ENCODE results near the gene LIN28B.
"Not testable (repeated sequence)": the region's sequence is repeated elsewhere in the genome, so short reads cannot be mapped to it uniquely, and the experiment has no call there.

Gene LIN28B

GRCh38 chr6:105077596-105078385 lies 120.9 kb downstream of the LIN28B start:
- Mint-ChIP-seq H3K36me3 (no peaks in the 10 kb centered on the region), H3K27ac (no peak overlapping the region), H3K9me3 (no peaks in the 10 kb centered on the region), H3K4me1 (no peaks in the 10 kb centered on the region), H3K4me3 (no peak overlapping the region), H3K27me3 (no peaks in the 10 kb centered on the region)
- no peak for ATAC-seq (ENCODE audit: low read depth)
- no peak for DNase-seq (ENCODE audit: low spot score in 2 of 2)

- no peaks in the 10 kb centered on the region for H3K4me1 Mint-ChIP-seq
- no peaks in the 10 kb centered on the region for H3K36me3 Mint-ChIP-seq
- no peaks in the 10 kb centered on the region for H3K27me3 Mint-ChIP-seq
- no peak overlapping the region for H3K4me3 Mint-ChIP-seq
- no peaks in the 10 kb centered on the region for H3K9me3 Mint-ChIP-seq
- DNase-seq (ENCODE audit: low spot score in 2 of 2) (no peak), ATAC-seq (ENCODE audit: low read depth) (no peak)
- H3K27ac Mint-ChIP-seq: no peak overlapping the region
These were observed 121.4 kb downstream of the LIN28B start for GRCh38 chr6:105078386-105078708.

- no peak overlapping the region for H3K4me3 Mint-ChIP-seq
- ATAC-seq (ENCODE audit: low read depth) (no peak), DNase-seq (ENCODE audit: low spot score in 2 of 2) (no peak)
- H3K27ac Mint-ChIP-seq: no peak overlapping the region
- no peaks in the 10 kb centered on the region for H3K36me3 Mint-ChIP-seq
- no peaks in the 10 kb centered on the region for H3K27me3 Mint-ChIP-seq
- no peaks in the 10 kb centered on the region for H3K9me3 Mint-ChIP-seq
- no peaks in the 10 kb centered on the region for H3K4me1 Mint-ChIP-seq
These were observed 123.4 kb downstream of the LIN28B start for GRCh38 chr6:105080279-105080678.

GRCh38 chr6:105081662-105082061 lies 124.8 kb downstream of the LIN28B start:
- not testable (repeated sequence) for H3K4me3 Mint-ChIP-seq; H3K27me3 Mint-ChIP-seq; H3K36me3 Mint-ChIP-seq; H3K9me3 Mint-ChIP-seq; H3K4me1 Mint-ChIP-seq; DNase-seq (ENCODE audit: low spot score in 2 of 2); ATAC-seq (ENCODE audit: low read depth); H3K27ac Mint-ChIP-seq

- Mint-ChIP-seq H3K4me3 (no peak overlapping the region), H3K4me1 (no peaks in the 10 kb centered on the region), H3K27me3 (peaks cover 5% of the 10 kb centered on the region), H3K9me3 (no peaks in the 10 kb centered on the region), H3K36me3 (no peaks in the 10 kb centered on the region), H3K27ac (no peak overlapping the region)
- ATAC-seq (ENCODE audit: low read depth) (no peak), DNase-seq (ENCODE audit: low spot score in 2 of 2) (peak in 1 of 2 donors; percentile 4)
These were observed 130.8 kb downstream of the LIN28B start for GRCh38 chr6:105087571-105088211.

GRCh38 chr6:105091140-105091829 lies 134.4 kb downstream of the LIN28B start:
- no peaks in the 10 kb centered on the region for H3K4me1 Mint-ChIP-seq
- H3K27ac Mint-ChIP-seq: no peak overlapping the region
- peaks cover 6% of the 10 kb centered on the region for H3K27me3 Mint-ChIP-seq
- no peak for DNase-seq (ENCODE audit: low spot score in 2 of 2)
- H3K4me3 Mint-ChIP-seq: no peak overlapping the region
- ATAC-seq (ENCODE audit: low read depth): no peak
- H3K9me3 Mint-ChIP-seq: no peaks in the 10 kb centered on the region
- no peaks in the 10 kb centered on the region for H3K36me3 Mint-ChIP-seq

GRCh38 chr6:105094133-105094640 lies 137.3 kb downstream of the LIN28B start:
- H3K36me3 Mint-ChIP-seq: no peaks in the 10 kb centered on the region
- H3K27me3 Mint-ChIP-seq: peaks cover 1% of the 10 kb centered on the region
- H3K27ac Mint-ChIP-seq: no peak overlapping the region
- H3K9me3 Mint-ChIP-seq: no peaks in the 10 kb centered on the region
- no peaks in the 10 kb centered on the region for H3K4me1 Mint-ChIP-seq
- H3K4me3 Mint-ChIP-seq: no peak overlapping the region
- ATAC-seq (ENCODE audit: low read depth) (no peak), DNase-seq (ENCODE audit: low spot score in 2 of 2) (no peak)

- ATAC-seq (ENCODE audit: low read depth) (no peak), DNase-seq (ENCODE audit: low spot score in 2 of 2) (no peak)
- Mint-ChIP-seq H3K27me3 (peaks cover 1% of the 10 kb centered on the region), H3K36me3 (no peaks in the 10 kb centered on the region), H3K4me3 (no peak overlapping the region), H3K9me3 (no peaks in the 10 kb centered on the region), H3K4me1 (no peaks in the 10 kb centered on the region), H3K27ac (no peak overlapping the region)
These were observed 138.2 kb downstream of the LIN28B start for GRCh38 chr6:105095139-105095538.

GRCh38 chr6:105097288-105097687 lies 140.4 kb downstream of the LIN28B start:
- ATAC-seq (ENCODE audit: low read depth): no peak
- no peaks in the 10 kb centered on the region for H3K9me3 Mint-ChIP-seq
- no peak overlapping the region for H3K27ac Mint-ChIP-seq
- no peaks in the 10 kb centered on the region for H3K36me3 Mint-ChIP-seq
- no peak for DNase-seq (ENCODE audit: low spot score in 2 of 2)
- peaks cover 3% of the 10 kb centered on the region for H3K27me3 Mint-ChIP-seq
- no peak overlapping the region for H3K4me3 Mint-ChIP-seq
- no peaks in the 10 kb centered on the region for H3K4me1 Mint-ChIP-seq

GRCh38 chr6:105099371-105099770 lies 142.5 kb downstream of the LIN28B start:
- no peaks in the 10 kb centered on the region for H3K4me1 Mint-ChIP-seq
- DNase-seq (ENCODE audit: low spot score in 2 of 2) (no peak), ATAC-seq (ENCODE audit: low read depth) (no peak)
- H3K9me3 Mint-ChIP-seq: no peaks in the 10 kb centered on the region
- no peak overlapping the region for H3K27ac Mint-ChIP-seq
- H3K36me3 Mint-ChIP-seq: no peaks in the 10 kb centered on the region
- H3K4me3 Mint-ChIP-seq: no peak overlapping the region
- peaks cover 4% of the 10 kb centered on the region for H3K27me3 Mint-ChIP-seq

- Mint-ChIP-seq H3K27me3 (peaks cover 4% of the 10 kb centered on the region), H3K4me1 (no peaks in the 10 kb centered on the region), H3K9me3 (no peaks in the 10 kb centered on the region), H3K27ac (no peak overlapping the region), H3K4me3 (no peak overlapping the region), H3K36me3 (no peaks in the 10 kb centered on the region)
- DNase-seq (ENCODE audit: low spot score in 2 of 2) (no peak), ATAC-seq (ENCODE audit: low read depth) (no peak)
These were observed 145.3 kb downstream of the LIN28B start for GRCh38 chr6:105102186-105102585.

GRCh38 chr6:105105094-105105493 lies 148.2 kb downstream of the LIN28B start:
- Mint-ChIP-seq H3K27me3 (peaks cover 10% of the 10 kb centered on the region), H3K4me1 (no peaks in the 10 kb centered on the region), H3K9me3 (no peaks in the 10 kb centered on the region), H3K4me3 (no peak overlapping the region), H3K36me3 (no peaks in the 10 kb centered on the region), H3K27ac (no peak overlapping the region)
- DNase-seq (ENCODE audit: low spot score in 2 of 2) (no peak), ATAC-seq (ENCODE audit: low read depth) (no peak)

GRCh38 chr6:105106260-105106659 lies 149.4 kb downstream of the LIN28B start:
- Mint-ChIP-seq H3K27ac (no peak overlapping the region), H3K27me3 (peaks cover 10% of the 10 kb centered on the region), H3K4me1 (no peaks in the 10 kb centered on the region), H3K36me3 (no peaks in the 10 kb centered on the region), H3K4me3 (no peak overlapping the region), H3K9me3 (no peaks in the 10 kb centered on the region)
- DNase-seq (ENCODE audit: low spot score in 2 of 2) (no peak), ATAC-seq (ENCODE audit: low read depth) (no peak)

GRCh38 chr6:105107207-105107606 lies 150.3 kb downstream of the LIN28B start:
- ATAC-seq (ENCODE audit: low read depth): no peak
- H3K4me3 Mint-ChIP-seq: no peak overlapping the region
- DNase-seq (ENCODE audit: low spot score in 2 of 2): no peak
- H3K27me3 Mint-ChIP-seq: peaks cover 11% of the 10 kb centered on the region
- H3K4me1 Mint-ChIP-seq: no peaks in the 10 kb centered on the region
- no peaks in the 10 kb centered on the region for H3K9me3 Mint-ChIP-seq
- no peak overlapping the region for H3K27ac Mint-ChIP-seq
- no peaks in the 10 kb centered on the region for H3K36me3 Mint-ChIP-seq
